CD8-positive, alpha-beta memory T cell (primary cell): ENCODE results near the gene FGFR4. TPM values are rescaled to one million over a fixed set of nuclear protein-coding genes. Genes with fewer than 3 reads are reported as not detected.

ENCODE experiments used
- CTCF ChIA-PET: fragments of 350-600 bp; sonication (Branson Sonifier 250); formaldehyde crosslinking; loops from one replicate; lab custom pipeline; 2021; ENCODE audit warnings: antibody characterized with exemption; lab: Charles Lee
- POLR2A ChIA-PET: fragments of 350-600 bp; sonication (Branson Sonifier 250); formaldehyde crosslinking; loops from one replicate; lab custom pipeline; 2021; ENCODE audit warnings: antibody characterized with exemption; lab: Charles Lee
- DNase-seq, 5 donors: peaks; one replicate each; pipeline versions ENCODE4 v3.0.0 to v3.0.0-alpha.2; 2020 to 2022; ENCODE audit warnings: mixed read lengths in 1 of 5
- H3K27ac ChIP-seq: one replicate; pipeline ENCODE4 v1.7.0; 2013; ENCODE audit warnings: low read depth, mild to moderate bottlenecking, low read length, moderate library complexity
- H3K27me3 ChIP-seq: 2 replicates; pipeline ENCODE4 v1.7.0; 2013; ENCODE audit warnings: low read length, mild to moderate bottlenecking; ENCODE audit not compliant: insufficient read depth, poor library complexity, severe bottlenecking
- H3K36me3 ChIP-seq: 2 replicates; pipeline ENCODE4 v1.7.0; 2013; ENCODE audit warnings: mild to moderate bottlenecking, low read length, moderate library complexity; ENCODE audit not compliant: insufficient read depth
- H3K4me1 ChIP-seq: 2 replicates; pipeline ENCODE4 v1.7.0; 2013; ENCODE audit warnings: mild to moderate bottlenecking, low read length, moderate library complexity; ENCODE audit not compliant: insufficient read depth
- H3K4me3 ChIP-seq: 2 replicates; pipeline ENCODE4 v1.7.0; 2013; ENCODE audit warnings: mild to moderate bottlenecking, low read length
- H3K9me3 ChIP-seq: 2 replicates; pipeline ENCODE4 v1.7.0; 2013; ENCODE audit warnings: mild to moderate bottlenecking, low read length
- H3K27ac Mint-ChIP-seq, 8 donors: one replicate each; pipeline ENCODE4 v1.8.0; 2020 to 2021; ENCODE audit warnings: mixed read lengths in 8 of 8, mild to moderate bottlenecking in 6 of 8, inconsistent platforms in 3 of 8, moderate library complexity in 3 of 8
- H3K27me3 Mint-ChIP-seq, 2 donors: one replicate each; pipeline ENCODE4 v1.8.0; 2020 to 2021; ENCODE audit warnings: mixed read lengths in 2 of 2, mild to moderate bottlenecking in 1 of 2, moderate library complexity in 1 of 2
- H3K36me3 Mint-ChIP-seq, 3 donors: one replicate each; pipeline ENCODE4 v1.8.0; 2020 to 2021; ENCODE audit warnings: mixed read lengths in 3 of 3, inconsistent platforms in 1 of 3, mild to moderate bottlenecking in 1 of 3
- H3K4me1 Mint-ChIP-seq, 3 donors: one replicate each; pipeline ENCODE4 v1.8.0; 2020 to 2021; ENCODE audit warnings: mixed read lengths in 3 of 3, inconsistent platforms in 1 of 3, mild to moderate bottlenecking in 1 of 3
- H3K4me3 Mint-ChIP-seq, 7 donors: one replicate each; pipeline ENCODE4 v1.8.0; 2020 to 2021; ENCODE audit warnings: mixed read lengths in 7 of 7, mild to moderate bottlenecking in 6 of 7, moderate library complexity in 4 of 7, inconsistent platforms in 2 of 7
- H3K9me3 Mint-ChIP-seq, 5 donors: one replicate each; pipeline ENCODE4 v1.8.0; 2020 to 2022; ENCODE audit warnings: mixed read lengths in 5 of 5, mild to moderate bottlenecking in 3 of 5, moderate library complexity in 2 of 5, inconsistent platforms in 1 of 5
- polyA plus RNA-seq: library from polyadenylated mRNA; unstranded; fragments of 300-500 nt; fragmentation: Illumina TruSeq; gene quantifications from one replicate; pipeline ENCODE4 v1.2.3, GENCODE V29; 2021
- total RNA-seq, 2 experiments: library from RNA; stranded (reverse); gene quantifications; one replicate each; pipeline ENCODE4 v1.2.3, GENCODE V29; 2021

Gene FGFR4
- total RNA-seq (1 to 10 TPM in 1 of 2 experiments, under 1 TPM in 1; 0.42 to 1.2 TPM), polyA plus RNA-seq (0.29 TPM)

DNA sequence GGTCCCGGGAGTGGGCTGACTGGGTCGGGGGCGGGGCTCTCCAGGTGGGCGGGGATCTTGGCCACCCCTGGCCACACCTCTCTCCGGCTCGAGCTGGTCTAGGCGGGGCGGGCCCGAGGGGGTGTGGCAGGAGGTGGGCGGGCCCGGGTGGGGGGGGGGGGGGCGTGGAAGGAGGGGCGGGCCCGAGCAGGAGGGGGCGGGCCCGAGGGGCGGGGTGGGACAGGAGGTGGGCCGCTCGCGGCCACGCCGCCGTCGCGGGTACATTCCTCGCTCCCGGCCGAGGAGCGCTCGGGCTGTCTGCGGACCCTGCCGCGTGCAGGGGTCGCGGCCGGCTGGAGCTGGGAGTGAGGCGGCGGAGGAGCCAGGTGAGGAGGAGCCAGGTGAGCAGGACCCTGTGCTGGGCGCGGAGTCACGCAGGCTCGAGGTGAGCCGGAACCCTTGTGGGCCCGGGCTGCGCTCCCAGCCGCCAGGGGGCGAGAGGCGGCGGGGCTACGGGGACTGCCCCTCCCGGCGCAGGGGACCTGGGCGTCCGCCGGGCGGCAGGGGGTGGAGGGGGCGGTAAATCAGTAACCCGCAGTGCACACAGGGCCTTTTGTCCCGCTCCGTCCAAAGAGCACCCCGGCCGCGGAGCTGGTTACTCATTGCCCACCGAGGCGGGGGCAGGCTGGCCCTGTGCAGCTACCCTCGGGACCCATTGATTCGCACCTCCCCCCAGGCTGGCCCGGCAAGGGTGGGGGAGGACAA, at the start of gene FGFR4:
Gene FGFR4, plus strand, starts transcription at position 262 of the 744 bp plus-strand sequence. CDS start 2,688 bp downstream, outside the sequence.
- Mint-ChIP-seq H3K9me3 (no peaks in the 10 kb centered on the region), H3K27ac (peak within 1 kb of the TSS in 3 of 8 donors; percentile 18 to 52 (median 35)), H3K36me3 (no peaks in the 10 kb centered on the region), H3K4me3 (peak within 1 kb of the TSS; percentile 11 to 88 (median 62)), H3K4me1 (peaks cover 9 to 13% (median 11%) of the 10 kb centered on the region in 3 donors), H3K27me3 (peaks cover 3 to 13% of the 10 kb centered on the region in 2 donors)
- DNase-seq = peak; percentile 59 to 76 (median 71)
- POLR2A ChIA-PET = no interaction called here
- Histone ChIP-seq H3K36me3 (no peaks in the 10 kb centered on the region), H3K27ac (no peak within 1 kb of the TSS), H3K9me3 (no peaks in the 10 kb centered on the region), H3K4me3 (peak within 1 kb of the TSS; percentile 49), H3K4me1 (peaks cover 8% of the 10 kb centered on the region), H3K27me3 (no peaks in the 10 kb centered on the region)
- CTCF ChIA-PET = interaction anchor here (0.8 to 4.4 kb wide), 6 partner anchors 9 to 47 kb away, joined by 3 to 26 read pairs (median 4); no protein-coding TSS in a partner anchor

- ChIA-PET POLR2A (no interaction called here), CTCF (interaction anchor here (1.6 kb wide), 1 partner anchor 10 kb away, joined by 3 read pairs; no protein-coding TSS in a partner anchor)
- no peaks in the 10 kb centered on the region for H3K27me3 ChIP-seq
- Mint-ChIP-seq H3K4me3 (no peak overlapping the region), H3K9me3 (no peaks in the 10 kb centered on the region), H3K36me3 (peaks cover 0 to 41% (median 17%) of the 10 kb centered on the region in 3 donors), H3K27me3 (no peaks in the 10 kb centered on the region), H3K27ac (no peak overlapping the region), H3K4me1 (peaks cover 17 to 22% (median 17%) of the 10 kb centered on the region in 3 donors)
- no peak overlapping the region for H3K4me3 ChIP-seq
- no peaks in the 10 kb centered on the region for H3K4me1 ChIP-seq
- H3K36me3 ChIP-seq = peaks cover 8% of the 10 kb centered on the region
- no peaks in the 10 kb centered on the region for H3K9me3 ChIP-seq
- DNase-seq = no peak
- H3K27ac ChIP-seq = no peak overlapping the region
Observed at GRCh38 chr5:177036921-177037320, 49.8 kb upstream of the FGFR4 start.

- H3K27ac Mint-ChIP-seq = peak overlapping the region in 2 of 8 donors; percentile 76 to 89
- peaks cover 4 to 61% (median 23%) of the 10 kb centered on the region in 3 donors for H3K36me3 Mint-ChIP-seq
- ChIA-PET CTCF (no interaction called here), POLR2A (no interaction called here)
- H3K27ac ChIP-seq = no peak overlapping the region
- no peak overlapping the region for H3K4me3 ChIP-seq
- H3K9me3 Mint-ChIP-seq = no peaks in the 10 kb centered on the region
- DNase-seq = no peak
- H3K4me3 Mint-ChIP-seq = no peak overlapping the region
- no peaks in the 10 kb centered on the region for H3K27me3 ChIP-seq
- H3K4me1 Mint-ChIP-seq = peaks cover 6 to 9% (median 8%) of the 10 kb centered on the region in 3 donors
- H3K9me3 ChIP-seq = no peaks in the 10 kb centered on the region
- no peaks in the 10 kb centered on the region for H3K27me3 Mint-ChIP-seq
- no peaks in the 10 kb centered on the region for H3K4me1 ChIP-seq
- H3K36me3 ChIP-seq = peaks cover 18% of the 10 kb centered on the region
Observed at GRCh38 chr5:177040814-177041420, 45.8 kb upstream of the FGFR4 start.

GRCh38 chr5:177041936-177042335, 44.8 kb upstream of the FGFR4 start:
- Mint-ChIP-seq H3K9me3 (no peaks in the 10 kb centered on the region), H3K4me3 (no peak overlapping the region), H3K27me3 (no peaks in the 10 kb centered on the region), H3K36me3 (peaks cover 4 to 59% (median 20%) of the 10 kb centered on the region in 3 donors), H3K4me1 (no peaks in the 10 kb centered on the region), H3K27ac (peak overlapping the region in 1 of 8 donors; percentile 58)
- CTCF ChIA-PET = no interaction called here
- Histone ChIP-seq H3K9me3 (no peaks in the 10 kb centered on the region), H3K27ac (no peak overlapping the region), H3K4me3 (no peak overlapping the region), H3K27me3 (no peaks in the 10 kb centered on the region), H3K36me3 (peaks cover 18% of the 10 kb centered on the region), H3K4me1 (no peaks in the 10 kb centered on the region)
- POLR2A ChIA-PET = no interaction called here
- DNase-seq = no peak

- ChIA-PET POLR2A (no interaction called here), CTCF (no interaction called here)
- Histone ChIP-seq H3K36me3 (peaks cover 18% of the 10 kb centered on the region), H3K27ac (no peak overlapping the region), H3K9me3 (no peaks in the 10 kb centered on the region), H3K4me3 (no peak overlapping the region), H3K4me1 (no peaks in the 10 kb centered on the region), H3K27me3 (no peaks in the 10 kb centered on the region)
- Mint-ChIP-seq H3K4me1 (no peaks in the 10 kb centered on the region), H3K9me3 (no peaks in the 10 kb centered on the region), H3K27me3 (no peaks in the 10 kb centered on the region), H3K4me3 (no peak overlapping the region), H3K36me3 (peaks cover 8 to 69% (median 25%) of the 10 kb centered on the region in 3 donors), H3K27ac (no peak overlapping the region)
- no peak for DNase-seq
Observed at GRCh38 chr5:177043114-177043513, 43.6 kb upstream of the FGFR4 start.

DNA sequence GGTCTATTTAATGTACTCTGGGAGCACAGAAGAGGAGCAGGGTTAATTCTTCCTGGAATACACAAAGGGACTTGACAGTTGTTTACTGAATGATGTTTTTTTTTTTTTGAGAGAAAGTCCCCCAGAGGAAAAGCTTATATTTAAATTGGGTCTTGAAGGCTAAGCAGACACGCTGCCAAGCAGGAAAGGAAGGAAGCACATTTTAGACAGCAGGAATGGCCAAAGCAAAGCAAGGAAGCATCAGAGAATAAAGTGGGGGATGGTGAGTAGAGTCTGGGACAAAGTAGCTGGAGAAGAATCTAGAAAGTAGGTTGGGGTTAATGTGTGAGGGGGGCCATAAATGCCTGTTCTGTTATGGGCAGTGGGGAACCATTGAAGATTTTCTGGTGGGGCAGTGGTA, 42.8 kb upstream of the FGFR4 start:
- no peak for DNase-seq
- H3K9me3 Mint-ChIP-seq = no peaks in the 10 kb centered on the region
- CTCF ChIA-PET = no interaction called here

GRCh38 chr5:177044641-177045040, 42.1 kb upstream of the FGFR4 start:
- H3K4me1 Mint-ChIP-seq = no peaks in the 10 kb centered on the region
- Histone ChIP-seq H3K27ac (no peak overlapping the region), H3K4me1 (no peaks in the 10 kb centered on the region), H3K9me3 (no peaks in the 10 kb centered on the region), H3K36me3 (peaks cover 18% of the 10 kb centered on the region), H3K4me3 (no peak overlapping the region), H3K27me3 (no peaks in the 10 kb centered on the region)
- CTCF ChIA-PET = no interaction called here
- H3K27ac Mint-ChIP-seq = peak overlapping the region in 3 of 8 donors; percentile 9 to 62 (median 31)
- POLR2A ChIA-PET = no interaction called here
- H3K4me3 Mint-ChIP-seq = no peak overlapping the region
- no peak for DNase-seq
- H3K27me3 Mint-ChIP-seq = no peaks in the 10 kb centered on the region
- H3K9me3 Mint-ChIP-seq = no peaks in the 10 kb centered on the region
- peaks cover 8 to 77% (median 25%) of the 10 kb centered on the region in 3 donors for H3K36me3 Mint-ChIP-seq

More for the DNA sequence above, 42.8 kb upstream of the FGFR4 start:
- Histone ChIP-seq H3K36me3 (peaks cover 18% of the 10 kb centered on the region), H3K27ac (no peak overlapping the region), H3K4me1 (no peaks in the 10 kb centered on the region), H3K9me3 (no peaks in the 10 kb centered on the region), H3K4me3 (no peak overlapping the region), H3K27me3 (no peaks in the 10 kb centered on the region)
- Mint-ChIP-seq H3K27ac (peak overlapping the region in 5 of 8 donors; percentile 14 to 75 (median 33)), H3K4me3 (no peak overlapping the region), H3K27me3 (no peaks in the 10 kb centered on the region), H3K4me1 (no peaks in the 10 kb centered on the region), H3K36me3 (peaks cover 8 to 76% (median 25%) of the 10 kb centered on the region in 3 donors)
- POLR2A ChIA-PET = no interaction called here

- H3K9me3 Mint-ChIP-seq = no peaks in the 10 kb centered on the region
- Histone ChIP-seq H3K36me3 (peaks cover 21% of the 10 kb centered on the region), H3K27ac (no peak overlapping the region), H3K27me3 (no peaks in the 10 kb centered on the region), H3K9me3 (no peaks in the 10 kb centered on the region), H3K4me3 (no peak overlapping the region), H3K4me1 (no peaks in the 10 kb centered on the region)
- H3K4me3 Mint-ChIP-seq = no peak overlapping the region
- peaks cover 8 to 84% (median 26%) of the 10 kb centered on the region in 3 donors for H3K36me3 Mint-ChIP-seq
- DNase-seq = no peak
- H3K27me3 Mint-ChIP-seq = no peaks in the 10 kb centered on the region
- no peaks in the 10 kb centered on the region for H3K4me1 Mint-ChIP-seq
- no peak overlapping the region for H3K27ac Mint-ChIP-seq
- ChIA-PET CTCF (no interaction called here), POLR2A (no interaction called here)
Observed at GRCh38 chr5:177045631-177046030, 41.1 kb upstream of the FGFR4 start.
